NCI-H2107 treated with DMSO at 0.1 percent for 48 hours (cell line): ENCODE data around the gene SLC35F1.

Experiments used
- DNase-seq: peaks from one replicate; lab custom pipeline; 2025; ENCODE audit not compliant: unreplicated experiment; lab: John Stamatoyannopoulos, UW

SLC35F1 gene

DNA sequence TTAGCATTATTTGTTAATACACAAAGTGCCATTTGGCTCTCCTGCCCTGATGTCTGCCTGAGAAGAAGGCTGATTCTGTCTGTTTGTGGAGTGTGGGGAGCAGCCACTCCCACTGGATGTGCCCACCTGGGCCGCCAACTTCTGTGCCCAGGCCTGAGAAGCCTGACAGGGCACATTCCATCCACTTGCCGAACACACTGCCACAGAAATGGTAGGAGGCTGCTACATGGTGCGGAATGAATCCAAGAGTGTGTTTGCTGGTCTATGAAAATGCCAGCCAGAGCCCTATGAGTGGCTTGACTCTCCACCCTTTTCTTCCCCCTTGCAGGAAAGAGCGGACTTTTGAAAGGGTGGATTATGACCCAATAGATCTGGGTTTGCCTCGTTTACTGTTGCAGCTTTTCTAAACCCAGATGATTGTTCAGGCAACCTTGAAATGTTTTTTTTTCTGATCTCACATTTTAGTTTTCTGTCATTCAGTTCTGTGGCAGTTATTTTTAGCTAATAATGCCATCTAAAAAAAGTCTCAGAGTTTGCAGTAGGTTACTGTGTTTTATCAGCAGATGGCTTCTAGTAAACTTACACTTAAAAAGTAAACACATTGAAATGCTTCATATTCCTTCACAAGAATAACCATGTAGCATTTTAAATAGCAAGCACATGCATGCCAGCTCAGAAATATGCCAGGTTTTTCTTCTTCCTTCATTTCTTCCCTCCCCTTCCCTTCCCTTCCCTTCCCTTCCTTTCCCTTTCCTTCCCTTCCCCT is 196.5 kb downstream of the SLC35F1 start:
- no peak for DNase-seq

DNA sequence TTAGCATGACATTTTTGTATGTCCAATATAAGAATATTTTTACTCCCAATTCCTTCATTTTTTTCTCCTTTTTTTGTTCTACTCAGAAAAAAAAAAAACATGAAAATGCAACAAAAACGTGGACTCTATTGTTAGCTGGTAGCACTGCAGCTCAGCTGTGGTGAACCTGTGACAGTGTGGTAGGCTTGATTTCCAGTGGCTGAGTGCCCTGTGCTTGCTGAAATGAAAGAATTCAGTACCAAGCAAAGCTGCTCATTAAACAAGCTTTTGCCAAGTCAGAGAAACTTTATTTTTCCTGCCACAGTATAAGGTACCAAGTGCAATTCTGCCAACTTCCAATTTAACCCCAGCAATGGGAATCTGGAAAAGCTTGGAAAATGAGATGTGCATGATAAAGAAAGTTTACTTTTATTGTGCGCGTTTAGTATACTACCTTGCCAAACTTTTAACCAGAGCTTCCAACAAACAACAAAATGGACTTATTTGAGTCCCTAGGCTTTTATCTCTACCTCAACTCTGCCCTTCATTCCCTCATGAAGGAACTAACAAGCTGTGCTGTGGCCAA is 215.2 kb downstream of the SLC35F1 start:
- DNase-seq = no peak

GRCh38 chr6:118122801-118123200 is 215.7 kb downstream of the SLC35F1 start:
- DNase-seq = no peak

DNA sequence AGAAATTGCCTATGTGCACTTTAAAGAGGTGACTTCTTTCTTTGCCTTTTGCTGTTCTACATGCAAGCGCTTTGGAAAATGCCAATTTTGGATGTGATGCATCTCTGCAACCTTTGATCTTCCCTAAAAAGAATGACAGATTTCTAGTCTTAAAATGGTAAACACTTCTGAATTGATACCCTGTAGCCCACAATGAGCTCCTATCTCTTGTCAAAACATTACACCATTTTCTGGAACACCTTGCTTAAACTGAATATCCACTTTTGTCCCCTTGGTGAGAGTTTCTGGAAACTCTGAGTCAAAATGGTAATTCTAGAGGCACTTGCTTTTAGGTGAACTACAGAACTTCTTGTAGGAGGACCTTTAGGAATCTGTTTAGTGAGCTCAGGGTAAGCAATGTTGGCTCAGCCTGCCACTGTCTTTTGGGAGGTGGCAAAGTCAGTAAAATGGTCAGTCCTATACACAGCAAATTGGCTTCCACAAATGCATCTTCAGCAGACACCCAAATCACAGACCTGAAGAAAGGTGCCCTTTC is 216.5 kb downstream of the SLC35F1 start:
- DNase-seq = no peak

- DNase-seq = no peak
These were observed 217.8 kb downstream of the SLC35F1 start for GRCh38 chr6:118124851-118125250.

GRCh38 chr6:118128755-118129154 is 221.7 kb downstream of the SLC35F1 start:
- no peak for DNase-seq

DNA sequence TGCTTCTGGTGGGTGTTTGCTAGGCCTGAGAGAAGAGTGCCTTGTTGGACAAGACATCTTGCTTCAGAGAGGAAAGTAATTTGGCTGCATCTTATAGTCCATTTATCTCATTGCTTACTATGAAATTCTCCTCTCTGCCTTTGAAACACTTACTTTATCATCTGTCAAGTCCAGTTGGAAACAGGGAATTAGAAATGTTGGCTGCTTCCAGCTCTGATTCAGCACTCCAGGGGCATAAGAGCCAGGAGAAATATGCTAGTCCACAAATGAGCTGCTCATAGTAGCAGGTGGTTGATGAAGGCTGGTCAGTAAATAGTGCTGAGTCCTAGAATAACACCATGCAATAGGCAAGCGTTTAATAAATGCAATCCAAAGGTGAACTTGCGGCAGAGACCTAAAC is 227.1 kb downstream of the SLC35F1 start:
- no peak for DNase-seq

- DNase-seq = no peak
These were observed 227.7 kb downstream of the SLC35F1 start for GRCh38 chr6:118134736-118135135.

- DNase-seq = no peak
These were observed 228.3 kb downstream of the SLC35F1 start for GRCh38 chr6:118135371-118135770.

GRCh38 chr6:118141211-118141610 is 234.1 kb downstream of the SLC35F1 start:
- no peak for DNase-seq

DNA sequence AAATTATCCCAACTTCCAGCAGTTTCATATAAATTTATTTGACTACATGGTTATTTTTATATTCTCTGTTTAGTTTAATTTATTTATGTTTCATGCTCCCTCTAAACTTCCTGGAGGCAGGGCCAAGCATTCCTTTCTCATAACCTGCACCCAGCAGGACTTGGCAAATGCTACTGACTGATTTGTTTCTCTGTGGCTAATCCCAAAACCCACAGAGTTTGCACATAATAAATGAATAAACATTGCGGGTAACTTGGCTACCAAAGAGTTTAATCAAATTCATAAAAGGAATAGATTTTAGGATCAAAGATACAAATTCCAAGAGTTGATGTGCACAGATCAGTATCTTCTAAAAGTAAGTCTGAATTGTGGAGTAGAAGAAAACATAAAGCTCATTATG is 239.5 kb downstream of the SLC35F1 start:
- DNase-seq = no peak

DNA sequence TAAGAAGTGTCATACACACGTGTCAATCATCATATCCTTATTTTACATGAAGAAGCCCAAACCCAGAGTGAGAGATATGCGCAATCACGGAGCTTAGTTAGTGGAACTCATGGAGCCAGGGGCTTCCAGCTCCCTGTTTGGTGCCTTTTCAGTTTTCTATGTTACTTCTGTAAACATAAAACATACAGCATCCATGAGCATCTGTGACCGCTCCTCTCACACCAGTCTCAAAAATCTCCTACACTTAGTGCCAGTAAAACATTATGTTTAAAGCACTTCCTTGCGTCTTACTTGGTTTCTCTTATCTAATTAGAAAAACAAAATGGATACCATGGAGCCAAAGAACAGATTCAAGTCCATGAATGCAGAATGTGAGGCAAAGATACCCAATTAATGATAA is 240.4 kb downstream of the SLC35F1 start:
- no peak for DNase-seq

DNA sequence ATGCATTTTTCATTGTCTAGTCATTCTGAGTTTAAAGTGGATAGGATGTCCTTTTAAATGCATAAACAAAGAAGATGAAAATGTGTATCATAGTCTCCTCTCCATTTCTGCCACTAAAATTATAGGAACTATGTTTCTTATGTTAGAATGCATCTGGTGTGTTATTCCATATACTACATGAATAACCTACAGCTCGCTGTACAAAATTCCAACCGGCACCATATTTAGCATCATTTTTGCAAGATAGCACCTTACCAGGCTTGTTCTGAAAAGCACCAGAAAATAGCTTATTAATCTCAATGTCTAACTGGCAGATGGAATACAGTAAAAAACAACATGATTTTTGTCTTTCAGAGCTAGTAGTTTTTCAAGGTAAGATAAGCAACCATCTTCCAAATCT is 241.5 kb downstream of the SLC35F1 start:
- DNase-seq = no peak

- DNase-seq = no peak
These were observed 245.5 kb downstream of the SLC35F1 start for GRCh38 chr6:118152524-118152923.

DNA sequence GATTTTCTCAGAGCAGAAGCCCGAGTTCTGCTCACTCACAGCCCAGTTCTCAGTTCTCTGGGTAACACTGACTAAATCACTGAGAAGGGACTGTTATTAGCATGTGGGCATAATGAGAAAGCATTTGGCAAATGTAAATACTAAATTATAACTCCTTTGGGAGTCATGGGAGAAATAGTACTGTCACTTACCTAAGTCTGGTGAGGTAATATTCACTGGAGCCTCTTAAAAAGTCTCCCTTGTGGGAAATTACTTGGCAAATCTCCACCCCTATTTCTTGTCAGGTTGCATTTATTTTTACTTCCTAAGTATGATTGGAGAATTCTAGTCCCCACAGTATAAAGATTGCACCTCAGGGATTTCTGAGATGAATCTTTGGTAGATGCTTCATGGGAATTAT is 254.3 kb downstream of the SLC35F1 start:
- no peak for DNase-seq

- DNase-seq = no peak
These were observed 256.5 kb downstream of the SLC35F1 start for GRCh38 chr6:118163542-118163941.

DNA sequence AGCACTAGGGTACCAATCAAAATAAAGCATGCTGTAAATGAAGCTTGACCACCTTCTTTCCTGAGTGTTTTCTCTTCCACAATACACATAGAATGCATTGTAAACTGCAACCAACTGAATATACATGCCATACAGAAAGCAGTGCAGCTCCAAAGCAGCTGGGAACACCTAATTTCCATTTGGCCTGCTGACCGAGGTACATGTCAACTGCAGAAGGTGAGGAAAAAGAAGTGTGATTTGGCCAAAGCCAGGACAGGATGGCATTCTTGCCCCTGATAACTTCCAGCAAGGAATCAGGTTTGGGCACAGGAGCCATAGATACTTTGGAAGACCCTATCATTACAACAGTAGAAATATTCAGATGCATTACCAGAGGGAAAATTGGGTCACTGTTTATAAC is 258.4 kb downstream of the SLC35F1 start:
- no peak for DNase-seq

GRCh38 chr6:118168421-118168820 is 261.4 kb downstream of the SLC35F1 start:
- no peak for DNase-seq

DNA sequence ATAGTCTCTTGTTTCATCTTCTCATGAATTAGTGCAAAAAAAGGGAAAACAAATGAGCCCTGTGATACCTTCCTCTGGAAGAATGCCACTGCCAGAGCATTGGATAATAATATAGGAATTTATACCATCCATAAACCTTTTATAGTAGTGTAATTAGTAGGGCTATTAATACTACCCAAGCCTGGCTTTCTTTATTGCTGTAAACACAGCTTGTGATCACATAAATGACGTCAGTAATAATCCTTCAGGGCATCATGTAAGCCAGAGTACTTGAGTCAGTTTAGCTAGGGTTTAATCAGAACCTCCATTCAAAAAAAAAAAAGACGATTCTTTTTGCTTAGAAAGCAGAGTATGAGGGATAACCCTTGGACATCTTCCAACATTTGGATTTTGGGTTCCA is 264.8 kb downstream of the SLC35F1 start:
- no peak for DNase-seq

DNA sequence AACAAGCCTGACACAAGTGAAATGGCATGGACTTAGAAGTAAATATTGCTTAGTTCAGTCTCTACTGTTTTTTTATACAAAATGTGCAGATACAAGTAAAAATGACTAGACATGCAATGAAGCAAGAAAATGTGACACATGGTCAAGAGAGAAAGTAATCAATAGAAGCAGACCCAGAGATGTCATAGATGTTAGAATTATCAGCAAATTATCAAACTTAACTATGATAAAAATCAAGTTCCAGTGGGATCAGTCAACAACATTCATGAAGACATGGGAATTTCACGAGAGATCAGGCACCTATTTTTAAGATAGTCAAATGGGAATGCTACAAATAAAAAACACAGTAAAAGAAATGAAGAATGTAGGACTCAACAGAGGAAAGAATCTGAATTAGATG is 267.0 kb downstream of the SLC35F1 start:
- DNase-seq = no peak

GRCh38 chr6:118177720-118178119 is 270.7 kb downstream of the SLC35F1 start:
- no peak for DNase-seq

GRCh38 chr6:118179048-118179447 is 272.0 kb downstream of the SLC35F1 start:
- DNase-seq = no peak
